Left ventricle myocardium superior (tissue), 1 donor: ENCODE results near the gene VSX1. TPM values are rescaled to one million over a fixed set of nuclear protein-coding genes. Genes with fewer than 3 reads are reported as not detected.

Source experiments
- ATAC-seq: fragments of 200-7000 bp; cut with Tn5 transposase; one replicate; pipeline ENCODE4 v1.9.1; 2020; ENCODE audit warnings: mild to moderate bottlenecking, moderate library complexity
- DNase-seq: peaks from one replicate; pipeline ENCODE4 v3.0.0-alpha.2; 2020
- intact Hi-C: fragments of 100-400 bp; cut with micrococcal nuclease; formaldehyde crosslinking; loops from one replicate; pipeline ENCODE4 v1.11.0; 2022
- long read RNA-seq: library from polyadenylated mRNA; unstranded; transcript quantifications from one replicate; pipeline ENCODE4 v2.0.0, GENCODE V29; 2021
- total RNA-seq: library from RNA; stranded (reverse); fragmentation: NEBNext Ultra II Directional; extraction: Animal tissue kit (Norgen Biotek cat#: 25700); gene quantifications from one replicate; pipeline ENCODE4 v1.2.1, GENCODE V29; 2021
- donor health status: DM: no; HTN: yes; CAD: no; lungs with severe emphysema.

The VSX1 gene
- not detected for total RNA-seq
- long read RNA-seq, partial matches to known transcripts = 0 of 1 reads
- long read RNA-seq, other reads (novel, unspliced or antisense) = 0 of 1 reads

- no peak for ATAC-seq
- no peak for DNase-seq
- intact Hi-C loops = no loop called here
Observed at GRCh38 chr20:25081730-25082497, at the start of gene VSX1. Gene VSX1 (minus strand): TSS chr20:25082141. CDS start chr20:25082096, 45 bp downstream.

- DNase-seq (no peak), ATAC-seq (no peak)
- intact Hi-C loops = no loop called here
Observed at GRCh38 chr20:25129908-25130307, 48.0 kb upstream of the VSX1 start.

- intact Hi-C loops = no loop called here
- ATAC-seq (no peak), DNase-seq (no peak)
Observed at GRCh38 chr20:25129428-25129827, 47.5 kb upstream of the VSX1 start.

GRCh38 chr20:25128649-25129048 is 46.7 kb upstream of the VSX1 start:
- no peak for ATAC-seq
- intact Hi-C loops = no loop called here
- no peak for DNase-seq

GRCh38 chr20:25127761-25128537 is 46.0 kb upstream of the VSX1 start:
- intact Hi-C loops = no loop called here
- DNase-seq = no peak
- ATAC-seq = no peak

GRCh38 chr20:25126204-25127029 is 44.5 kb upstream of the VSX1 start:
- intact Hi-C loops = no loop called here

GRCh38 chr20:25125636-25126035 is 43.7 kb upstream of the VSX1 start:
- intact Hi-C loops = no loop called here
- ATAC-seq (no peak), DNase-seq (no peak)

More at GRCh38 chr20:25126204-25127029, 44.5 kb upstream of the VSX1 start:
- ATAC-seq = no peak
- DNase-seq = no peak

GRCh38 chr20:25120920-25121319 is 39.0 kb upstream of the VSX1 start:
- ATAC-seq (no peak), DNase-seq (no peak)
- intact Hi-C loops = no loop called here

GRCh38 chr20:25120457-25120856 is 38.5 kb upstream of the VSX1 start:
- intact Hi-C loops = no loop called here
- DNase-seq (no peak), ATAC-seq (no peak)

GRCh38 chr20:25118529-25118928 is 36.6 kb upstream of the VSX1 start:
- ATAC-seq = no peak
- intact Hi-C loops = no loop called here
- DNase-seq = no peak

- no peak for DNase-seq
Observed at GRCh38 chr20:25117990-25118389, 36.0 kb upstream of the VSX1 start.

GRCh38 chr20:25116739-25117458 is 35.0 kb upstream of the VSX1 start:
- DNase-seq = no peak
- intact Hi-C loops = no loop called here

More at GRCh38 chr20:25117990-25118389, 36.0 kb upstream of the VSX1 start:
- intact Hi-C loops = no loop called here
- ATAC-seq = no peak

GRCh38 chr20:25103526-25103925 is 21.6 kb upstream of the VSX1 start:
- intact Hi-C loops = no loop called here
- DNase-seq (no peak), ATAC-seq (no peak)

More at GRCh38 chr20:25116739-25117458, 35.0 kb upstream of the VSX1 start:
- no peak for ATAC-seq

GRCh38 chr20:25100914-25101313 is 19.0 kb upstream of the VSX1 start:
- intact Hi-C loops = no loop called here
- peak; percentile 85 for ATAC-seq
- DNase-seq = no peak

- DNase-seq (no peak), ATAC-seq (no peak)
- intact Hi-C loops = no loop called here
Observed at GRCh38 chr20:25099601-25100140, 17.7 kb upstream of the VSX1 start.

- intact Hi-C loops = no loop called here
- ATAC-seq (no peak), DNase-seq (no peak)
Observed at GRCh38 chr20:25097498-25097897, 15.6 kb upstream of the VSX1 start.

- ATAC-seq = no peak
- intact Hi-C loops = no loop called here
Observed at GRCh38 chr20:25090492-25091429, 8.8 kb upstream of the VSX1 start.

GRCh38 chr20:25089662-25090061 is 7.7 kb upstream of the VSX1 start:
- intact Hi-C loops = no loop called here
- no peak for ATAC-seq
- no peak for DNase-seq

More at GRCh38 chr20:25090492-25091429, 8.8 kb upstream of the VSX1 start:
- no peak for DNase-seq
